ENCODE data around the gene WFDC12. TPM values are rescaled to one million over a fixed set of nuclear protein-coding genes. Genes with fewer than 3 reads are reported as not detected.

Gene WFDC12
- total and polyA plus RNA-seq, 10 donors, result not detected

DNA sequence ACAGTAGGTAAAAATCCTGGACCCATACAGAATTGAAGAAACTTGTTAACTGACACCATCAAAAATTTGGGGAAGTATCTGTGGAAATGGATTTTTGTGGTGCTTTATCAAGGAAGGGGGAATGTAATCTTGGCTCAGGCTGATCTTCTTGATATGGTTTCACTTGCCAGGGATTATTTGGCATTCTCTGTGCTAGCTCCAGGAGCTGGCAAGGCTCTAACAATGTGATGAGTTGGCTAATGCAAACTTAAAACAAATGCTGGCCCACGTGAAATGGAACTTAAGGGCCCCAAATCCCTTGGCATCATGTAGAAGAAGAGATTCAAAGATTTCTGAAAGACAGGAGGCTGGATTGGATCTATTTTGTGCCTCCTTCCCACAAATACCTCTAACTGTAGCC, 36.5 kb downstream of the WFDC12 start:
- 67 to 100% (median 89%) methylated on average over 1 of the region's 1 CpG for WGBS, 5 donors
- peaks cover 0 to 5% (median 3%) of the 10 kb centered on the region in 8 donors for H3K9me3 ChIP-seq
- TF ChIP-seq POLR2AphosphoS5 (IDR thresholded peaks at IDR 0.05) (no peak), POLR2A (IDR thresholded peaks at IDR 0.05) (no peak)
- TF ChIP-seq, protein P1, sequence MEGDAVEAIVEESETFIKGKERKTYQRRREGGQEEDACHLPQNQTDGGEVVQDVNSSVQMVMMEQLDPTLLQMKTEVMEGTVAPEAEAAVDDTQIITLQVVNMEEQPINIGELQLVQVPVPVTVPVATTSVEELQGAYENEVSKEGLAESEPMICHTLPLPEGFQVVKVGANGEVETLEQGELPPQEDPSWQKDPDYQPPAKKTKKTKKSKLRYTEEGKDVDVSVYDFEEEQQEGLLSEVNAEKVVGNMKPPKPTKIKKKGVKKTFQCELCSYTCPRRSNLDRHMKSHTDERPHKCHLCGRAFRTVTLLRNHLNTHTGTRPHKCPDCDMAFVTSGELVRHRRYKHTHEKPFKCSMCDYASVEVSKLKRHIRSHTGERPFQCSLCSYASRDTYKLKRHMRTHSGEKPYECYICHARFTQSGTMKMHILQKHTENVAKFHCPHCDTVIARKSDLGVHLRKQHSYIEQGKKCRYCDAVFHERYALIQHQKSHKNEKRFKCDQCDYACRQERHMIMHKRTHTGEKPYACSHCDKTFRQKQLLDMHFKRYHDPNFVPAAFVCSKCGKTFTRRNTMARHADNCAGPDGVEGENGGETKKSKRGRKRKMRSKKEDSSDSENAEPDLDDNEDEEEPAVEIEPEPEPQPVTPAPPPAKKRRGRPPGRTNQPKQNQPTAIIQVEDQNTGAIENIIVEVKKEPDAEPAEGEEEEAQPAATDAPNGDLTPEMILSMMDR (IDR thresholded peaks at IDR 0.05 in 8 of 11, conservative IDR thresholded peaks at IDR 0.05 in 3 of 11), result no peak
- peaks cover 0 to 10% (median 0%) of the 10 kb centered on the region in 6 donors for H3K4me1 ChIP-seq
- no peaks in the 10 kb centered on the region for H3K27me3 ChIP-seq (replicated peaks in 1 of 7)
- intact Hi-C loops (cut with DNase I; ENCODE audit: low total_unique reads), result no loop called here
- H3K27ac ChIP-seq, result no peak overlapping the region
- H3K4me3 ChIP-seq, result no peak overlapping the region
- H3K36me3 ChIP-seq, result peaks cover 0 to 77% (median 5%) of the 10 kb centered on the region in 6 donors
- no peak for DNase-seq

DNA sequence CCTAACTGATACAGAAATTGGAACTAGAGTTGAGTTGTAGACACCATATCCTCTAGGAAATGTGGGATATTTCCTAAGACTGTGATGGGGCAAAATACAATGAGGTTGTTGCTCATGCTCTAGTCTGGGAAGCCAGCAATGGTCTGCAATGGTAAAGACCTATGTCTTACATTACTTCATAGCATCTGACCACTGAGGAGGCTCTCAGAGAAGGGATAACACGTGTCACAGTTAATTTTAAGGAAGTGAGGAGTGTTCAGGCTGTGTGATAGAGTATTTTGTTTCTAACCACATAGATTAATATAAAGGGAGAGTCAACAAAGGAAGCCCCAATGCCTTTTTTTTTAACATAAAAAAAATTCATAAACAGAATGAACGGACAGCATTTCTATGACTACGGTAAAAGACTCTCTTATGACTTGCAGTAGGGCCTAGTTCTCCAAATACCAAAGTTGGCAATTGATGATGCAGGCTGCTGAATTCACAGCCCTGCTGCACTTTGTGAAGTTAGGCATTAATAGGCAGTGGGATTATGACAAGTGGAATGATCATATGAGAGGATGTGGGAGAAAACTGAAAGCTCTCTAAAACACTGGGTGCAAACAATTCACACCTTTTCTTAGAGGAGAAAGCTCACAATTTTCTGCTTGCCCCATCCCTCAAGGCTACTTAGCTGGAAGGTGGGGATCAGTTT, 37.0 kb downstream of the WFDC12 start:
- intact Hi-C loops (cut with DNase I; ENCODE audit: low total_unique reads), result no loop called here
- Histone ChIP-seq H3K9me3 (peaks cover 0 to 10% (median 9%) of the 10 kb centered on the region in 8 donors), H3K4me1 (peaks cover 0 to 10% (median 0%) of the 10 kb centered on the region in 6 donors), H3K4me3 (no peak overlapping the region), H3K27ac (no peak overlapping the region), H3K27me3 (replicated peaks in 1 of 7) (no peaks in the 10 kb centered on the region), H3K36me3 (peaks cover 0 to 79% (median 10%) of the 10 kb centered on the region in 6 donors)
- TF ChIP-seq POLR2A (IDR thresholded peaks at IDR 0.05), result no peak
- 58 to 72% (median 66%) methylated on average over 3 of the region's 3 CpGs for WGBS, 5 donors
- no peak for DNase-seq

DNA sequence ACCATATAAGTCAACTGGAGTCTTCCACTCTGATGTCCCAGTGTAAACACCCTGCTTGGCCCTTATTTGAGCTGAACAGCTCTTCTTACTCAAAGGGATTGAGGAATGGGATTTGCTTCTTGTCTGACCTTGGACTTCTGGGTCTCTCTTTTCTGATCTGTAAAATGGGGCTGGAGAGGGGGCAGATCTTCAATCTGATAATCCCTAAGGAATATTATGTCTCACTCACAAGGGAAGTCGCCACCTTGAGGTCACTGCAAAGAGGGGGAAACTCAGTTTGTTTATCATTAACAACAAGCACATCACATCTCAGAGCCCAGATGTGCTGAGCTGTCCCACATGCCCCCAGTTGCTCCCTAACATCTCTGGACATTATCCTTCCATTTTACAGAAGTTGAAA, 38.4 kb downstream of the WFDC12 start:
- intact Hi-C loops (cut with DNase I; ENCODE audit: low total_unique reads), result no loop called here
- Histone ChIP-seq H3K27me3 (replicated peaks in 1 of 7) (no peaks in the 10 kb centered on the region), H3K4me1 (peaks cover 0 to 10% (median 0%) of the 10 kb centered on the region in 6 donors), H3K36me3 (peaks cover 0 to 84% (median 23%) of the 10 kb centered on the region in 6 donors), H3K4me3 (no peak overlapping the region), H3K9me3 (peaks cover 0 to 20% (median 17%) of the 10 kb centered on the region in 8 donors), H3K27ac (no peak overlapping the region)
- 87 to 93% (median 89%) methylated on average over 1 of the region's 1 CpG for WGBS, 5 donors
- no peak for DNase-seq
- TF ChIP-seq, protein P1 (IDR thresholded peaks at IDR 0.05 in 8 of 11, conservative IDR thresholded peaks at IDR 0.05 in 3 of 11), result no peak
- peak in 1 of 3 donors; percentile 1 for TF ChIP-seq POLR2AphosphoS5 (IDR thresholded peaks at IDR 0.05)

- H3K4me1 ChIP-seq, result peaks cover 0 to 10% (median 0%) of the 10 kb centered on the region in 6 donors
- 56 to 72% (median 65%) methylated on average over 2 of the region's 2 CpGs for WGBS, 5 donors
- intact Hi-C loops (cut with DNase I; ENCODE audit: low total_unique reads), result no loop called here
- H3K27ac ChIP-seq, result no peak overlapping the region
- peaks cover 0 to 84% (median 29%) of the 10 kb centered on the region in 6 donors for H3K36me3 ChIP-seq
- DNase-seq, result no peak
- no peak overlapping the region for H3K4me3 ChIP-seq
- TF ChIP-seq POLR2AphosphoS5 (IDR thresholded peaks at IDR 0.05), result no peak
- no peak for TF ChIP-seq POLR2A (IDR thresholded peaks at IDR 0.05)
- TF ChIP-seq, protein P1 (IDR thresholded peaks at IDR 0.05 in 8 of 11, conservative IDR thresholded peaks at IDR 0.05 in 3 of 11), result no peak
- H3K27me3 ChIP-seq (replicated peaks in 1 of 7), result no peaks in the 10 kb centered on the region
- peaks cover 0 to 20% (median 17%) of the 10 kb centered on the region in 8 donors for H3K9me3 ChIP-seq
Measured at GRCh38 chr20:45085289-45085688, 39.0 kb downstream of the WFDC12 start.

Measured in spleen (tissue), 11 donors.